Mammary epithelial cell (primary cell): ENCODE measurements around the gene TKFC.

Experiments
- EZH2 ChIP-seq: IDR thresholded peaks from 2 replicates; pipeline ENCODE4 v1.6.1; 2012; ENCODE audit warnings: low read length, inconsistent platforms, borderline replicate concordance
- TF ChIP-seq, protein P1 (sequence below), 2 donors: IDR thresholded peaks in 1 of 2; conservative IDR thresholded peaks in 1 of 2; 2 replicates each; pipeline ENCODE4 v1.5.1; 2011 to 2012; ENCODE audit warnings: inconsistent platforms in 2 of 2, low read length in 2 of 2, mild to moderate bottlenecking in 2 of 2, control low read depth in 1 of 2, low read depth in 1 of 2; ENCODE audit not compliant: insufficient read depth in 1 of 2; ENCODE audit errors: extremely low read depth in 1 of 2

GRCh38 chr11:61349189-61349751 lies 16.2 kb downstream of the TKFC start:
- TF ChIP-seq, protein P1, sequence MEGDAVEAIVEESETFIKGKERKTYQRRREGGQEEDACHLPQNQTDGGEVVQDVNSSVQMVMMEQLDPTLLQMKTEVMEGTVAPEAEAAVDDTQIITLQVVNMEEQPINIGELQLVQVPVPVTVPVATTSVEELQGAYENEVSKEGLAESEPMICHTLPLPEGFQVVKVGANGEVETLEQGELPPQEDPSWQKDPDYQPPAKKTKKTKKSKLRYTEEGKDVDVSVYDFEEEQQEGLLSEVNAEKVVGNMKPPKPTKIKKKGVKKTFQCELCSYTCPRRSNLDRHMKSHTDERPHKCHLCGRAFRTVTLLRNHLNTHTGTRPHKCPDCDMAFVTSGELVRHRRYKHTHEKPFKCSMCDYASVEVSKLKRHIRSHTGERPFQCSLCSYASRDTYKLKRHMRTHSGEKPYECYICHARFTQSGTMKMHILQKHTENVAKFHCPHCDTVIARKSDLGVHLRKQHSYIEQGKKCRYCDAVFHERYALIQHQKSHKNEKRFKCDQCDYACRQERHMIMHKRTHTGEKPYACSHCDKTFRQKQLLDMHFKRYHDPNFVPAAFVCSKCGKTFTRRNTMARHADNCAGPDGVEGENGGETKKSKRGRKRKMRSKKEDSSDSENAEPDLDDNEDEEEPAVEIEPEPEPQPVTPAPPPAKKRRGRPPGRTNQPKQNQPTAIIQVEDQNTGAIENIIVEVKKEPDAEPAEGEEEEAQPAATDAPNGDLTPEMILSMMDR (conservative IDR thresholded peaks at IDR 0.05 in 1 of 2, IDR thresholded peaks at IDR 0.05 in 1 of 2; ENCODE audit: extremely low read depth in 1 of 2, insufficient read depth in 1 of 2, low read depth in 1 of 2, low read length in 2 of 2): no peak
- TF ChIP-seq EZH2: no peak
